Left cardiac atrium (tissue), 4 donors: ENCODE data around the gene TTC21A. TPM values are rescaled to one million over a fixed set of nuclear protein-coding genes. Genes with fewer than 3 reads are reported as not detected.
"Not testable (repeated sequence)": the region's sequence is repeated elsewhere in the genome, so short reads cannot be mapped to it uniquely, and the experiment has no call there.

Experiments
- ATAC-seq, 2 donors: fragments of 200-7000 bp; cut with Tn5 transposase; one replicate each; pipeline ENCODE4 v1.9.1; 2020; ENCODE audit warnings: mild to moderate bottlenecking in 2 of 2, moderate library complexity in 2 of 2
- DNase-seq: peaks from one replicate; pipeline ENCODE4 v3.0.0-alpha.2; 2020
- intact Hi-C, 2 donors: fragments of 100-400 bp; cut with DNase I; formaldehyde crosslinking; loops; one replicate each; pipeline versions ENCODE4 v1.14.1 to v1.15.1; 2022 to 2023
- long read RNA-seq: library from polyadenylated mRNA; unstranded; transcript quantifications from one replicate; pipeline ENCODE4 v2.0.0, GENCODE V29; 2021
- total RNA-seq, 2 donors: library from RNA; stranded (reverse); fragmentation: NEBNext Ultra II Directional; extraction: Animal tissue kit (Norgen Biotek cat#: 25700); gene quantifications; one replicate each; pipeline ENCODE4 v1.2.1, GENCODE V29; 2021
- donor health status: DM: no; HTN: yes; CAD: no.
- donor health status: DM: no; HTN: yes; CAD: no; lungs with severe emphysema.
- donor health status: DM: yes; HTN: yes; CAD: no.
- donor health status: Dilated cardiomyopathy.

TTC21A gene, protein sequence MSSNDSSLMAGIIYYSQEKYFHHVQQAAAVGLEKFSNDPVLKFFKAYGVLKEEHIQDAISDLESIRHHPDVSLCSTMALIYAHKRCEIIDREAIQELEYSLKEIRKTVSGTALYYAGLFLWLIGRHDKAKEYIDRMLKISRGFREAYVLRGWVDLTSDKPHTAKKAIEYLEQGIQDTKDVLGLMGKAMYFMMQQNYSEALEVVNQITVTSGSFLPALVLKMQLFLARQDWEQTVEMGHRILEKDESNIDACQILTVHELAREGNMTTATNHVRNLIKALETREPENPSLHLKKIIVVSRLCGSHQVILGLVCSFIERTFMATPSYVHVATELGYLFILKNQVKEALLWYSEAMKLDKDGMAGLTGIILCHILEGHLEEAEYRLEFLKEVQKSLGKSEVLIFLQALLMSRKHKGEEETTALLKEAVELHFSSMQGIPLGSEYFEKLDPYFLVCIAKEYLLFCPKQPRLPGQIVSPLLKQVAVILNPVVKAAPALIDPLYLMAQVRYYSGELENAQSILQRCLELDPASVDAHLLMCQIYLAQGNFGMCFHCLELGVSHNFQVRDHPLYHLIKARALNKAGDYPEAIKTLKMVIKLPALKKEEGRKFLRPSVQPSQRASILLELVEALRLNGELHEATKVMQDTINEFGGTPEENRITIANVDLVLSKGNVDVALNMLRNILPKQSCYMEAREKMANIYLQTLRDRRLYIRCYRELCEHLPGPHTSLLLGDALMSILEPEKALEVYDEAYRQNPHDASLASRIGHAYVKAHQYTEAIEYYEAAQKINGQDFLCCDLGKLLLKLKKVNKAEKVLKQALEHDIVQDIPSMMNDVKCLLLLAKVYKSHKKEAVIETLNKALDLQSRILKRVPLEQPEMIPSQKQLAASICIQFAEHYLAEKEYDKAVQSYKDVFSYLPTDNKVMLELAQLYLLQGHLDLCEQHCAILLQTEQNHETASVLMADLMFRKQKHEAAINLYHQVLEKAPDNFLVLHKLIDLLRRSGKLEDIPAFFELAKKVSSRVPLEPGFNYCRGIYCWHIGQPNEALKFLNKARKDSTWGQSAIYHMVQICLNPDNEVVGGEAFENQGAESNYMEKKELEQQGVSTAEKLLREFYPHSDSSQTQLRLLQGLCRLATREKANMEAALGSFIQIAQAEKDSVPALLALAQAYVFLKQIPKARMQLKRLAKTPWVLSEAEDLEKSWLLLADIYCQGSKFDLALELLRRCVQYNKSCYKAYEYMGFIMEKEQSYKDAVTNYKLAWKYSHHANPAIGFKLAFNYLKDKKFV (N-terminal part only)
- total RNA-seq, result 1 to 10 TPM; 1.8 to 2.5 TPM
- long read RNA-seq, partial matches to known transcripts, result 0 of 1 reads
- long read RNA-seq, other reads (novel, unspliced or antisense), result 1 of 1 reads

DNA sequence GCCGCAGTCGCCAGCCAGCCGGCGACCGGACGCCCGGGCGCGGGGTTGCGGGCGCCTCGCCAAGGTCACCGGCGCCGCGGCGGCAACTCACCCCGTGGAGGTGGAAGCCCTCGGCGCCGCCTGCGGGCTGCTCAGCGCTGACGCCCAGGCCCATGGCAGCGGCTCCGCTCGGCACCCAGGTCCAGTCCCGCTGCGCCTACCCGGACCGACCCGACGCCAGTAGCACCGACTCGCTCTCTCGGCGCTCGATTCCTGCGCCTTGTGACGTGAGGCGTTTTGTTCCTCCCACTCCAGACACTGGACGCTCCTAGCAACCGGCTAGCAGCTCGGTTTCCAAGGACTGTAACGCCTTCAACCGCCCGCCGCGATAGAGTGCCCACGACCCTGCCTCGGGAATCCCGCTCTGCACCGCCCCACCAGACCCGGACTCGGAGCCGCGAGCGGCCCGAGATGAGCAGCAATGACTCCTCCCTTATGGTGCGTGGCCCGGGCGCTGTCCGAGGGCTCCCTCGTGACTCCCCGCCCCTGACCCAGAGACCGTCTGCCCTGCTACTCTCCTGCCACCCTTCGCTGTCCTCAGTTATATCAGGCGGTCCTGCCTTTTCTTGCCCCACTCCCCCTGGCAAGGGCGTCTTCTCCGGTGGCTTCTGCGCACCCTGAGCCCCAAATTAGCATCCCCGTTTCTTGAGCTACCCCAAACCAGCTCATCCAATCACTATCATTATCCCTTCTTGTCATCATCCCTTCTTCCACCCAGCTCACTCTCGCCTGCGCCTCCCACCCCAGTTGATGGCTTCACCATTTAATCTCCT, at the start of gene TTC21A, which contains the start of gene GORASP1:
Gene TTC21A (plus strand): TSS at position 293 of the 812 bp plus-strand sequence. CDS start 158 bp downstream, at position 451.
Gene GORASP1 (minus strand): TSS at position 240 of the 812 bp plus-strand sequence. CDS start 86 bp downstream, at position 154.
- intact Hi-C loops, result no loop called here
- peak; percentile 92 for DNase-seq
- ATAC-seq, result peak; percentile 93 to 94

DNA sequence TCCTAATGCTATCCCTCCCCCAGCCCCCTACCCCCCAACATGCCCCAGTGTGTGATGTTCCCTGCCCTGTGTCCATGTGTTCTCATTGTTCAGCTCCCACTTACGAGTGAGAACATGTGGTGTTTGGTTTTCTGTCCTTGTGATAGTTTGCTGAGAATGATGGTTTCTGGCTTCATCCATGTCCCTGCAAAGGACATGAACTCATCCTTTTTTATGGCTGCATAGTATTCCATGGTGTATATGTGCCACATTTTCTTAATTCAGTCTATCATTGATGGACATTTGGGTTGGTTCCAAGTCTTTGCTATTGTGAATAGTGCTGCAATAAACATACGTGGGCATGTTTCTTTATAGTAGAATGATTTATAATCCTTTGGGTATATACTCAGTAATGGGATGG, 46.3 kb upstream of the TTC21A start:
- DNase-seq, intact Hi-C loops, ATAC-seq: not testable (repeated sequence)

DNA sequence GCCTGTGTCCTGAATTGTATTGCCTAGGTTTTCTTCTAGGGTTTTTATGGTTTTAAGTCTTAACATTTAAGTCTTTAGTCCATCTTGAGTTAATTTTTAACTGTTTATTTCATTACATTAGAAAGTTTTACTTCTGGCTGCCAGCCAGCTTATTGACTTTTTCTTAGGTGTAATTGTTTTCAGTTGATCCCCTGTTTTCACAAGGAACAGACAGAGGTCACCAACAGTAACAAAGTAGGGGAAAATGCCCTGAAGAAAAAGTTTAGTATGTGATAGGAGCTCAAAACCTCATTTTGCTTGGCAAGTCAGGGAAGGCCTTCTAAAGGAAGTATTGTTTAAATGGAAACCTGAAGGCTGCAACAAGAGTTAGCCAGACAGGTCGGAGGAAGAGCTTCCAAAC, 45.3 kb upstream of the TTC21A start:
- DNase-seq (no peak), ATAC-seq (no peak)
- intact Hi-C loops, result no loop called here

DNA sequence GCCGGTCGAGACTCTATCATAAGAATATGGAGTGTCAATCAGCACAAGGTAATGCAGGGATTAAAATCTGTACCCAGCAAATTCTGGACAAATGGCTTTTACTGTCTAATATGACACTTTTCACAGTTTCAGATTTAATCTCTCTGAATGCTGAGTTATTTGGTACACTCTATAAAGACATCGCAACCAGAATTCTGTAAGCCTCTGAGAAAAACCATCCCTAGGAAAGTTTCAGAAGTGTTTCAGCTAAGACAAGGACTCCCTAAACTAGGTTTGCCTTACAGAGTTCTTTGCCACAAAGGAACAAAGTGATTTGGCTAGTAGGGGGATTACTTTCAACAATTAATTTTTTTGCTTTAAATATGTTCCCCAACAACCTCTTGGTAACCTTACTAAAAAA, 44.3 kb upstream of the TTC21A start:
- no peak for DNase-seq
- no peak for ATAC-seq
- intact Hi-C loops, result no loop called here

DNA sequence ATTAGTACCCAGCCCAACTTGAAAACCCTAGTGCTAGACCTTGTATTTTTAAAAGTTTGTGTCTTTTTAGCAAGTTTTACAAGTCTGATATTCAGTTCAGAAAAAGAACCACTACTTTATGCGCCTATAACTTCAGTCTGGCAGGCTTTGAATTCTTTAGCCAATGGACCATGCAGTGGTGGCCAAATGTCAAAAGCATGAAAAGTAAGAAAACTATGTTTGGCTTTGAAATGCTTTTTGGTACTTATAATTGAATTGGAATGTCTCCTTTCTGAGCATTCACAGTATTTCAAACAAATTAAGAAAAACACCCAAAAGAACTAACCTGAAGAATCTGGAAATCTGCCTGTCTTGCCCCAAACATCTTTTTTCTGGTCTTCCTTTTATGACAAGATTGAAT, 42.8 kb upstream of the TTC21A start:
- DNase-seq, result no peak
- no peak for ATAC-seq
- intact Hi-C loops, result no loop called here

DNA sequence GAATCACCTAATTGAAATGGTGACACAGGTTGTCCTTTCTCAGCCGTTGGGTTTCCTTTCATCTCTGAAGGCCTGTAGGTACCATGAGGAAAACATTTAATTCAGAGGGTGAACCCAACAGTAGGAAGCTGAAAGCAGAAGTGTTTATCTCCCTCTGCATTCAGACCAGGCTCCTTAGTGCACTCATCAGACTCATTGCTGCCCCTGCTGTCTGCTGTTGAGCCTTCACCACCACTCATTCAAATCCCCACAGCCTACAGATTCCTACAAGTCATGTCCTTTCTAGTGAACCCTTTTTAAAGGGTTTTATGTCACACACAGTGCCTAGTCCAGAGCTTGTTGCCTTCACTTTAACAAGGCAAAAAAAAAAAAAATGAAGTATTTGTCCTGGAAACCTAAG, 42.3 kb upstream of the TTC21A start:
- DNase-seq (no peak), ATAC-seq (peak in 1 of 2 donors; percentile 31)
- intact Hi-C loops, result no loop called here

DNA sequence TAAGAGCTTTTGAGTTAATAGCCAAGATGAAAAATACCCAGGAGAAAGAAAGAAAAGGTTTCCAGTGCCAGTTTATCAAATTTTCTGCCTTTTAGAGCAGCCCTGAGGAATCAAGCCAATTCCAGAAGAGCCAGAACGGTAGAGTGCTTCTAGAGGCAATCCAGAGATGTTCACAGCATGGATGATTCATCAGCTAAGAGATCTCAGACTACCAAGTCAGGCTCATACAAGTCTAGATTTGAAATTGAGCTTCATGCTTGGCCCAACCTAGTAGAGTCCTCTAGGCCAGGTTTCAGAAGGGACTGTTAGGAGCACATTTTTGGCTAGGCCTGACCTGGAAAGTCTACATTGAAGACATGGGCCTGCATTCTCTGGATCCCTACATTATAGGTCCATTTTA, 40.2 kb upstream of the TTC21A start:
- DNase-seq (no peak), ATAC-seq (no peak)
- intact Hi-C loops, result no loop called here

DNA sequence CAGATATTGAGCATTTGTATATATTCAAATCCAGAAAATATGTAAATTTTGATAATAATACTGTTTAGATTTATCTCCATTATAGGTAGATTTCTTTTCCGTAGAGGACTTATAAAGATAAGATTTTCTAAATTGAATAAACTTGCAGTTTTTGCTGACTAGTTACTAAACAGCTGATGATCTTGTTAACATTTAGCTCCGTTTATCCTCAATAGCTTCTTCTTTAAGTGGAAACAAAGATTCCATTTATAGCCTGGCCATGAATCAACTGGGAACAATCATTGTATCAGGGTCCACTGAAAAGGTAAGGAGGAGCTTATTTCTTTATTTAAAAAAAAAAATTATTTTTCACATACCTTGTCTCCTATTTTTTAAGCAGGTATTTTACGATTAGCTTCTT, 38.9 kb upstream of the TTC21A start:
- ATAC-seq, result no peak
- intact Hi-C loops, result no loop called here

DNA sequence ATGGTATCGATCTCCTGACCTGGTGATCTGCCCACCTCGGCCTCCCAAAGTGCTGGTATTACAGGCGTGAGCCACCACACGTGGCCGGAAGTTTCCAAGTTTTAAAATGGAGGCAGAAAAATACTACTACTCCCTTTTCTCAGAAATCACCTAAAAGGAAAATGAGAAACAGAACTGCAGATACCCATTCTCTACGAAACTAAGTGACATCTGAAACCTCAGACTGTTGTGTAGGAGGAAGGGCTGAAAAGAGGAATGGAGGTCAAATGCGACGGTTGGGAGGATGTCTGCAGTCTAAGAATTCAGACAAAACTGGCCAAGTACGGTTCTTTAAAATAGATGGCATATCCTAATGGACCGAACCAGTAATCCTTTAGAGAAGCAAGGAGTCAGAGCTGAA, 31.6 kb upstream of the TTC21A start:
- ATAC-seq (no peak), DNase-seq (no peak)
- intact Hi-C loops, result no loop called here

More for the DNA sequence above, 38.9 kb upstream of the TTC21A start:
- DNase-seq, result no peak

DNA sequence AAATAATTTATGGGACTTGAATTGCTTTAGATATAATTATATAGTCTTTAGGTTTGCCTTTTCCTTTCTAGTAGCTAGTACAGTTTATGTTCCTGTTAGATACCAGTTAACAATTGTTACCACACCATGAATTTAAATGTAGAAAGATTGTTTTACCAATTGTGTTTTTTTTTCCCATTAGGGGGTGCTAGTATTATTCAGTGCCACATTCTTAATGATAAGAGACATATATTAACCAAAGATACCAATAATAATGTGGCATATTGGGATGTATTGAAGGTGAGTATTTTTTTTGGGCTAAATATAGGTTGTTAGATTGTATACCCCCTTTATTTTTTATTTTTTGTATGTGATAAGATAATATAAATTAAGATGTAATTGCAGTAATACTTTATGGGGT, 27.9 kb upstream of the TTC21A start:
- intact Hi-C loops, result no loop called here
- no peak for ATAC-seq

DNA sequence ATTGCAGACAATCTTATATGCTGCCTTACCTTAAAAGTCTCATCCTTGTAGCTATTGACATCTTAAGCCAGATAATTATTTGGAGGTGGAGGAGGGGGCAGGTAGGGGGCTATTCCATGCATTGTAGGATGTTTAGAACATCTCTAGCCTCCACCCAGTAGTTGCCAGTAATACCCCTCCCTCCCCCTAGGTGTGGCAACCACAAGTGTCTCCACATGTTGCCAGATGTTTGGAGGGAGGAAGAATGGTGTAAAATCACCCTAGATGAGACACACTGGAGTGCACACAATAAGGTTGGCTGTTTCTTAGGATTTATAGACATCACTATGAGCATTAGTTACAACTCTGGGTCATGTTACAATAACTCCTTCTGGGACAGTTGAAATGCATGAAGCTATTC, 27.5 kb upstream of the TTC21A start:
- ATAC-seq (no peak), DNase-seq (no peak)
- intact Hi-C loops, result no loop called here

More for the DNA sequence above, 27.9 kb upstream of the TTC21A start:
- no peak for DNase-seq

DNA sequence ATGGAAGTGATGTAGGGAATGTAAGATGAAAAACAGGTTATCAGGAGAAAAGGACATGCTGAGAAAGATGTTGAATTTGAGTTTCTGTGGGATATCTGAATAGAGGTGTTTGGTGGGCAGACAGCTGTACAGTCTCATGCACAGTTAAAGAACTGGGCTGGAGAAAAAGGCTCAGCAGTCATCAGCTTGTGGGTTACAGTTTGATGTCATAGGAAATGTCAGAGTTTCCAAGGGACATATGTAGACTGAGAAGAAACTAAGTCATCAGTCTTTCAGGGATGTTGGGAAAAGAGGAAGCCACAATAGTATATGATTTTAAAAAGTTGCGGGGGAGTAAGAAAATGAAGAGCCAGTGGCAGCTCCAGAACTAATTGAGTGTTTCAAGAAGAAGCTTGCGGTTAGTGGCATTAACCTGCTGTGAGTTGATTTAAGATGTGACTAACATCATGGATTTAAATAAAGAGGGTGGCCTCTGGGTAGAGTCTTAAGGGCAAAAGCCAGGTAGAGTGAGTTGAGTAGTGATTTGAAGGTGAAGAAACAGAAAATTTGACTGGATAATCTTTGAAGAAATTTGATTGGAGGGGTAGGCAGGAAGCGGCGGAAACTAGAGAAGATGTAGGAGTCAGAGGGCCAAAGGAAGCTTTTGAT, 24.7 kb upstream of the TTC21A start:
- intact Hi-C loops, result no loop called here
- ATAC-seq (no peak), DNase-seq (no peak)

DNA sequence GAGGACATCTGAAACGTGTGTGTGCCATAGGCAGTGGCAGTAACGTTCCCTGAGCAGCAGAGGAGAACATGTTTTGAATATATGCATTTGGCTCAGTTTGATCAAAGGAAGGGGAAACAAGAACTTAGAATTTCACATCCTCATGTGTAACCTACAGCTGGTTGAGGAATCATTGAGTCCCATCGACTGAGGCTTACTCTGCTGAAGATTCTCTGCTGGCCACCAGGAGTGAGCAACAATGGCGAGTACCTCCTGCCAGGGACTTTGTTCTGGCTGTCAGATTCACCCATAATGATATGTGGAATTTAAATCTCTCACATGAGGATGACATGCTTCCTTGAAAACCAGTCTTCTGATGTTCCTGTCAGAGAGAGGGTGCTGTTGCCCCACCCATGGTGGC, 21.3 kb upstream of the TTC21A start:
- intact Hi-C loops, result no loop called here
- ATAC-seq (no peak), DNase-seq (no peak)

DNA sequence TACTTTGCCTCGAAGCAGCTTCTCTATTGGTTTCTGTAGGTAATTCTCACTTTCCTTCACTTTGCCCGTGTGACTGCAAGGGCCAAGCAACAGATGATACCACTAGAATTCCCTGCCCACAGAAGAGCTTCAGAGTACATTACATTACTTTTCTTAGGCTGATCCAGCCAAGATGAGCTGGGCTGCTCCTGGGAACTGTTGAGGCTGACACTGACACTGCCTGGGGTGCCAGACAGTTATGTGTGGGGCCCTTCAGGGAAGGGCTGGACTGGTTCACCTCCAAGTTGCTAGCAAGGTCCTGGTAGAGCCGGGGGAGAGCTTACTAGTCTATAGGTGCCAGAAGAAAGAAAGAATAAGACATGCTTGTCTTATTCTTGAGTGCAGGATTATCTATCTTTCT, 19.0 kb upstream of the TTC21A start:
- ATAC-seq (no peak), DNase-seq (no peak)
- intact Hi-C loops, result no loop called here

DNA sequence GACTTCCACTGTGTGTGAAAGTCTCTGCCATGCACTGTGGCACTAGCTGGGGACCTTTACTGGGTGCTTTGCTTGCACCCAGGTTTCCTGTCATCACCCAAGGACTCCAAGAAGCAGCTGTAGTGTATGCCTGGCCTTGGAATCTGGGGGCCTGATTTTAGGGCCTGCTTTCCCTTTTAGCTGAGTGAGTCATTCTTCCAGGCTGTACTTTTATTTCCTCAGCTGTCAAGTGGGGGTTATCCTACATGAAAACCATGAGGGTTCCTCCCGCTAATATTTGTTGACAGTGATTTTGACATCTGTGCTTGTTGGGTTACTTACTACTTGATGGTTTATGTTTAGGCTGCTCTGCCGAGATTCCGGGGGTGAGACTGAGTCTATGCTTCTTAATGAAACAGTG, 18.6 kb upstream of the TTC21A start:
- DNase-seq (no peak), ATAC-seq (no peak)
- intact Hi-C loops, result no loop called here

DNA sequence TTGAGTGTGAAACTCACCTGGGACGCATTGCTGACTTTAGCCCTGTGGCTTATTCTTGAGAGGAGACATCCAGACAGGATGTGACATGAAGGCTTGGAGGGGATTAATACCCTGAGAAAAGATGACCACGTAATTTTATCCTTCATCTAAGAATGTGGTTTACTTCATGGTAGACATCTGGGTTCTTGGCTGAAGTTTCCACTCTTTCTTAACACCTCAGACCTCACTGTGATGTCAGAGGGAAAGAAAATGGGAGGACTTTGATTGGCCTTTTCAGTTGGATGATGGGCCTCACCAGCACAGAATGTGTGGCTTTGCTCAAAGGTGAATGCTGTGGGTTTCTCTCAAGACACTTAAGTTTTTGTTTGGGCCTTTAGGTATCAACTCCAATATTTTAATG, 16.6 kb upstream of the TTC21A start:
- intact Hi-C loops, result no loop called here
- no peak for DNase-seq
- no peak for ATAC-seq

DNA sequence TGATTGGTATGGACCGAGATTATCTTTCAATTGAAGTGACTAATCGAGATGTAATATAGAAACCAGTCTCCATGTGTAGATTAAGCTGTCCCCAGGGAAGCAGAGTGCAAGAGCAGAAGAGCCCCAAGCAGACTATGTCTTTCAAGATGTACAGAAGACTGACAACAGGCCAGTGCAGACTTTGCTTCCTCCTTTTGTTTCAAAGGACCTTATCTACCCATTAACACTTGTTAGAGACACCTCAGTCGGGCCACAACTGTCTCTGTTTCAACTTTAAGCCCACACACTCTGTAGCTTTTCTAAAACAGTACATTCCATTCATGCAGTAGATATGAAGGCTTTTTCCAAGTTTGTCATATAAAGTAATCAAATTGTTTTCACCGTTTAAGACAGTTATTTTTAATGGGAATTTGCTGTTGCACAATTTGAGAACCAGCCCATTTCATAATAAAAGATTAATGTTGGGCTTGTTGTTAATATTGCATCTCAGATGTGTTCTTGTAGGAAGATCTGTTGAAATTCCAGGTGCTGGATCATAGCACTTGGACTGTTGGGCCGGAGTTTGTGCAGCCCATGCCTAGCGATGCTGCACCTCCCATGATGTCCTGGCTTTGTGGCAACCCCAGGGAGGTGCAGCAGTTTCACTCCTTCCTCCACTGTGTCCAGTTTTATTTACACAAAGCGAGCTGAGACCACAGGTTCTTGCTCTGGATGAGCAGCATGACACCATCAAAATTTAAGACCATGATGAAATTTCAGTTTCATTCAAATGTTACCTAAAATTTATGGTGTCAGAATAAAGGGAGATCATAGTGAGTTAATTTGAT, 12.4 kb upstream of the TTC21A start:
- intact Hi-C loops, result no loop called here
- ATAC-seq, result no peak
- DNase-seq, result no peak
